Liver (tissue), 9 donors: Measurements from ENCODE around the gene RASSF7. TPM values are rescaled to one million over a fixed set of nuclear protein-coding genes. Genes with fewer than 3 reads are reported as not detected.

ENCODE experiments used
- DNase-seq: peaks from one replicate; pipeline ENCODE4 v3.0.0-alpha.2; 2017; ENCODE audit warnings: low spot score
- H3K27ac ChIP-seq, 2 donors: one replicate each; pipeline ENCODE4 v1.7.0; 2013; ENCODE audit warnings: inconsistent platforms in 2 of 2, low read length in 2 of 2, control low read depth in 1 of 2, low read depth in 1 of 2, mild to moderate bottlenecking in 1 of 2
- H3K27me3 ChIP-seq, 4 donors: one replicate each; pipeline versions ENCODE4 v1.6.1 to v1.7.0; 2013; ENCODE audit warnings: low read length in 3 of 4, inconsistent platforms in 1 of 4, mild to moderate bottlenecking in 1 of 4, moderate library complexity in 1 of 4; ENCODE audit not compliant: control insufficient read depth in 4 of 4, insufficient read depth in 4 of 4
- H3K36me3 ChIP-seq, 4 donors: one replicate each; pipeline versions ENCODE4 v1.6.1 to v1.7.0; 2013; ENCODE audit warnings: low read length in 3 of 4, mild to moderate bottlenecking in 3 of 4, low read depth in 1 of 4, moderate library complexity in 1 of 4; ENCODE audit not compliant: control insufficient read depth in 4 of 4, insufficient read depth in 3 of 4
- H3K4me1 ChIP-seq, 4 donors: one replicate each; pipeline versions ENCODE4 v1.6.1 to v1.7.0; 2013; ENCODE audit warnings: low read length in 3 of 4, mild to moderate bottlenecking in 3 of 4, moderate library complexity in 1 of 4; ENCODE audit not compliant: control insufficient read depth in 4 of 4, insufficient read depth in 4 of 4
- H3K4me3 ChIP-seq, 3 donors: one replicate each; pipeline versions ENCODE4 v1.6.1 to v1.7.0; 2013; ENCODE audit warnings: low read length in 3 of 3, control low read depth in 1 of 3, low read depth in 1 of 3, mild to moderate bottlenecking in 1 of 3
- H3K9ac ChIP-seq, 2 donors: one replicate each; pipeline ENCODE4 v1.7.0; 2013; ENCODE audit warnings: low read length in 2 of 2, mild to moderate bottlenecking in 2 of 2, moderate library complexity in 2 of 2, control low read depth in 1 of 2, low read depth in 1 of 2
- H3K9me3 ChIP-seq, 4 donors: one replicate each; pipeline versions ENCODE4 v1.6.1 to v1.7.0; 2013; ENCODE audit warnings: low read length in 3 of 4; ENCODE audit not compliant: control insufficient read depth in 4 of 4
- EGR1 ChIP-seq, 2 donors: IDR thresholded peaks; 2 replicates each; pipeline ENCODE4 v1.6.1; 2016 to 2018; ENCODE audit warnings: antibody characterized with exemption in 2 of 2, low read depth in 2 of 2
- FOXA2 ChIP-seq: IDR thresholded peaks from 2 replicates; pipeline ENCODE4 v1.6.1; 2016; ENCODE audit warnings: antibody characterized with exemption
- GABPA ChIP-seq, 2 donors: IDR thresholded peaks in 1 of 2; conservative IDR thresholded peaks in 1 of 2; 2 replicates each; pipeline ENCODE4 v1.6.1; 2016; ENCODE audit warnings: antibody characterized with exemption in 2 of 2, mild to moderate bottlenecking in 1 of 2, moderate library complexity in 1 of 2
- HNF4A ChIP-seq, 2 donors: conservative IDR thresholded peaks; 2 replicates each; pipeline ENCODE4 v1.6.1; 2016; ENCODE audit warnings: antibody characterized with exemption in 2 of 2, mild to moderate bottlenecking in 2 of 2
- HNF4G ChIP-seq: IDR thresholded peaks from 2 replicates; pipeline ENCODE4 v1.6.1; 2016; ENCODE audit warnings: antibody characterized with exemption
- JUND ChIP-seq, 2 donors: IDR thresholded peaks; 2 replicates each; pipeline ENCODE4 v1.6.1; 2016; ENCODE audit warnings: antibody characterized with exemption in 2 of 2
- NR2F2 ChIP-seq: IDR thresholded peaks from 2 replicates; pipeline ENCODE4 v1.6.1; 2016; ENCODE audit warnings: antibody characterized with exemption
- RAD21 ChIP-seq, 2 donors: IDR thresholded peaks; 2 replicates each; pipeline ENCODE4 v1.6.1; 2016; ENCODE audit warnings: antibody characterized with exemption in 2 of 2, mild to moderate bottlenecking in 2 of 2
- RXRA ChIP-seq, 2 donors: IDR thresholded peaks; 2 replicates each; pipeline ENCODE4 v1.6.1; 2017 to 2018; ENCODE audit warnings: antibody characterized with exemption in 2 of 2, mild to moderate bottlenecking in 1 of 2
- SP1 ChIP-seq: IDR thresholded peaks from 2 replicates; pipeline ENCODE4 v1.6.1; 2018; ENCODE audit warnings: antibody characterized with exemption, mild to moderate bottlenecking
- TAF1 ChIP-seq: conservative IDR thresholded peaks from 2 replicates; pipeline ENCODE4 v1.6.1; 2016; ENCODE audit warnings: antibody characterized with exemption, mild to moderate bottlenecking
- YY1 ChIP-seq: IDR thresholded peaks from 2 replicates; pipeline ENCODE4 v1.6.1; 2016; ENCODE audit warnings: antibody characterized with exemption, mild to moderate bottlenecking
- WGBS: extraction: QIAGEN DNeasy Blood & Tissue Kit; methylation state at CpG from one replicate; pipeline ENCODE4 v1.1.7; 2013; 5-methylcytosine and 5-hydroxymethylcytosine counted together
- polyA plus RNA-seq, 2 donors: library from polyadenylated mRNA; stranded (reverse) in 1 of 2; unstranded in 1 of 2; fragments of 200-250 nt in 1 of 2; fragments of >200 nt in 1 of 2; fragmentation: Nextera tagmentation in 1 of 2; extraction: Ambion mirVana in 1 of 2; gene quantifications; one replicate each; pipeline versions ENCODE4 v1.2.1 to v1.2.3, GENCODE V29; 2013 to 2015
- total RNA-seq, 2 donors: library from RNA; depleted of rRNA; stranded (reverse); fragments of >200 nt; gene quantifications; one replicate each; pipeline ENCODE4 v1.2.3, GENCODE V29; 2014
- TF ChIP-seq, protein P1 (sequence below): IDR thresholded peaks from 2 replicates; pipeline ENCODE4 v1.6.1; 2016; ENCODE audit warnings: antibody characterized with exemption
- TF ChIP-seq, protein P2 (sequence below): IDR thresholded peaks from 2 replicates; pipeline ENCODE4 v1.6.1; 2016; ENCODE audit warnings: antibody characterized with exemption
- TF ChIP-seq, protein P3 (sequence below): IDR thresholded peaks from 2 replicates; pipeline ENCODE4 v1.6.1; 2016; ENCODE audit warnings: antibody characterized with exemption, mild to moderate bottlenecking
- TF ChIP-seq, protein P4 (sequence below): IDR thresholded peaks from 2 replicates; pipeline ENCODE4 v1.6.1; 2016; ENCODE audit warnings: antibody characterized with exemption
- donor health status: healthy.
- donor health status: healthy.
- donor health status: healthy.
- donor health status: healthy.
- donor health status: healthy.

RASSF7 gene
- total and polyA plus RNA-seq, 4 donors = 11.5 to 50.4 (median 36.9) TPM

DNA sequence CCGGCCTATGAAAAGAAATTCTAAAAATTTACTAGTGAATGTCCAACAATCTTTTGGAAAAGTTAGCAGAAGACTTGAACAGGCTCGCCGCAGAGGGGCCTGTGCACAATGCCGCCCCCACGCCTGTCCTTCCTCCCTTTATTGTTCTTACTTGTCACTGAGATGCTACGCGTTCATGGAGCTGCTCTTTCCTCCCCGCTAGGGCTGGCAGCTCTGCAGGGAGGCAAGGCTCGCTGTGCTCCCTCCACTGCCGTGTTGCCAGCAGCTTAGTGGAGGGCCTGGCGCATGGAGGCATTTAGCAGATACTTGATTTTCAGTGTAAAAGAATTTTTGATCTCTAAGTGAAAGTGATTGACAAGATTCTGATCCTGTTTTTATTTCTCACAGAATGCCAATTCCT, 30.2 kb downstream of the RASSF7 start:
- Histone ChIP-seq H3K4me1 (peaks cover 11 to 25% (median 21%) of the 10 kb centered on the region in 4 donors), H3K27me3 (no peaks in the 10 kb centered on the region), H3K27ac (no peak overlapping the region), H3K9me3 (no peaks in the 10 kb centered on the region), H3K9ac (no peak overlapping the region), H3K4me3 (no peak overlapping the region), H3K36me3 (peaks cover 29 to 58% (median 40%) of the 10 kb centered on the region in 4 donors)
- DNase-seq = no peak
- no peak for TF ChIP-seq HNF4A (conservative IDR thresholded peaks at IDR 0.05)
- TF ChIP-seq NR2F2 = no peak
- no peak for TF ChIP-seq RXRA (IDR thresholded peaks at IDR 0.05)
- TF ChIP-seq SP1 = no peak
- TF ChIP-seq YY1 = no peak
- no peak for TF ChIP-seq HNF4G
- TF ChIP-seq, protein P1, sequence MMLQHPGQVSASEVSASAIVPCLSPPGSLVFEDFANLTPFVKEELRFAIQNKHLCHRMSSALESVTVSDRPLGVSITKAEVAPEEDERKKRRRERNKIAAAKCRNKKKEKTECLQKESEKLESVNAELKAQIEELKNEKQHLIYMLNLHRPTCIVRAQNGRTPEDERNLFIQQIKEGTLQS = no peak
- TF ChIP-seq TAF1 = no peak
- WGBS = 89% methylated on average over 11 of the region's 11 CpGs

DNA sequence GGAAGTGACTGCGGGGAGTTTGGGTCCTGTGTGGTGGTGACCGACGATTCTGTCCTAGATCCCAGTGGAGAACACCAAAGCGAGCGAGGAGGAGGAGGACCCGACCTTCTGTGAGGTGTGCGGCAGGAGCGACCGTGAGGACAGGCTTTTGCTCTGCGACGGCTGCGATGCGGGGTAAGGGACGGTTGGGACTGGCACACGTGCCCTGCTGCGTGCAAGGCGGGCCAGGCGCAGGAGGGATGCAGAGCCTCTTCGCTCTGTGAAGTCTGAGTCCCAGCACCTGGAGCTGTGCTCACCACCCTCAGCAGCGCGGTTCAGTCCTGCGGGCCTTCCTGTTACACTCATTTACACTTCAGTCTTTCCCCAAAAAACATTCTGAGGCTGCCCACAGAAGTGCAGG, 31.7 kb downstream of the RASSF7 start:
- H3K27me3 ChIP-seq = no peaks in the 10 kb centered on the region
- no peak overlapping the region for H3K9ac ChIP-seq
- DNase-seq = no peak
- H3K4me3 ChIP-seq = no peak overlapping the region
- 98% methylated on average over 22 of the region's 22 CpGs for WGBS
- peaks cover under 1 to 10% (median 7%) of the 10 kb centered on the region in 4 donors for H3K4me1 ChIP-seq
- no peak overlapping the region for H3K27ac ChIP-seq
- no peaks in the 10 kb centered on the region for H3K9me3 ChIP-seq
- TF ChIP-seq FOXA2 (no peak), EGR1 (IDR thresholded peaks at IDR 0.05; ENCODE audit: low read depth in 2 of 2) (no peak), GABPA (IDR thresholded peaks at IDR 0.05 in 1 of 2, conservative IDR thresholded peaks at IDR 0.05 in 1 of 2) (no peak), RXRA (IDR thresholded peaks at IDR 0.05) (no peak), HNF4A (conservative IDR thresholded peaks at IDR 0.05) (no peak), HNF4G (no peak), JUND (IDR thresholded peaks at IDR 0.05) (no peak), NR2F2 (no peak), RAD21 (IDR thresholded peaks at IDR 0.05) (no peak)
- TF ChIP-seq, protein P2, sequence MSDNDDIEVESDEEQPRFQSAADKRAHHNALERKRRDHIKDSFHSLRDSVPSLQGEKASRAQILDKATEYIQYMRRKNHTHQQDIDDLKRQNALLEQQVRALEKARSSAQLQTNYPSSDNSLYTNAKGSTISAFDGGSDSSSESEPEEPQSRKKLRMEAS = no peak
- TF ChIP-seq, protein P3, sequence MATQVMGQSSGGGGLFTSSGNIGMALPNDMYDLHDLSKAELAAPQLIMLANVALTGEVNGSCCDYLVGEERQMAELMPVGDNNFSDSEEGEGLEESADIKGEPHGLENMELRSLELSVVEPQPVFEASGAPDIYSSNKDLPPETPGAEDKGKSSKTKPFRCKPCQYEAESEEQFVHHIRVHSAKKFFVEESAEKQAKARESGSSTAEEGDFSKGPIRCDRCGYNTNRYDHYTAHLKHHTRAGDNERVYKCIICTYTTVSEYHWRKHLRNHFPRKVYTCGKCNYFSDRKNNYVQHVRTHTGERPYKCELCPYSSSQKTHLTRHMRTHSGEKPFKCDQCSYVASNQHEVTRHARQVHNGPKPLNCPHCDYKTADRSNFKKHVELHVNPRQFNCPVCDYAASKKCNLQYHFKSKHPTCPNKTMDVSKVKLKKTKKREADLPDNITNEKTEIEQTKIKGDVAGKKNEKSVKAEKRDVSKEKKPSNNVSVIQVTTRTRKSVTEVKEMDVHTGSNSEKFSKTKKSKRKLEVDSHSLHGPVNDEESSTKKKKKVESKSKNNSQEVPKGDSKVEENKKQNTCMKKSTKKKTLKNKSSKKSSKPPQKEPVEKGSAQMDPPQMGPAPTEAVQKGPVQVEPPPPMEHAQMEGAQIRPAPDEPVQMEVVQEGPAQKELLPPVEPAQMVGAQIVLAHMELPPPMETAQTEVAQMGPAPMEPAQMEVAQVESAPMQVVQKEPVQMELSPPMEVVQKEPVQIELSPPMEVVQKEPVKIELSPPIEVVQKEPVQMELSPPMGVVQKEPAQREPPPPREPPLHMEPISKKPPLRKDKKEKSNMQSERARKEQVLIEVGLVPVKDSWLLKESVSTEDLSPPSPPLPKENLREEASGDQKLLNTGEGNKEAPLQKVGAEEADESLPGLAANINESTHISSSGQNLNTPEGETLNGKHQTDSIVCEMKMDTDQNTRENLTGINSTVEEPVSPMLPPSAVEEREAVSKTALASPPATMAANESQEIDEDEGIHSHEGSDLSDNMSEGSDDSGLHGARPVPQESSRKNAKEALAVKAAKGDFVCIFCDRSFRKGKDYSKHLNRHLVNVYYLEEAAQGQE = no peak
- TF ChIP-seq, protein P1 = no peak
- TF ChIP-seq, protein P4, sequence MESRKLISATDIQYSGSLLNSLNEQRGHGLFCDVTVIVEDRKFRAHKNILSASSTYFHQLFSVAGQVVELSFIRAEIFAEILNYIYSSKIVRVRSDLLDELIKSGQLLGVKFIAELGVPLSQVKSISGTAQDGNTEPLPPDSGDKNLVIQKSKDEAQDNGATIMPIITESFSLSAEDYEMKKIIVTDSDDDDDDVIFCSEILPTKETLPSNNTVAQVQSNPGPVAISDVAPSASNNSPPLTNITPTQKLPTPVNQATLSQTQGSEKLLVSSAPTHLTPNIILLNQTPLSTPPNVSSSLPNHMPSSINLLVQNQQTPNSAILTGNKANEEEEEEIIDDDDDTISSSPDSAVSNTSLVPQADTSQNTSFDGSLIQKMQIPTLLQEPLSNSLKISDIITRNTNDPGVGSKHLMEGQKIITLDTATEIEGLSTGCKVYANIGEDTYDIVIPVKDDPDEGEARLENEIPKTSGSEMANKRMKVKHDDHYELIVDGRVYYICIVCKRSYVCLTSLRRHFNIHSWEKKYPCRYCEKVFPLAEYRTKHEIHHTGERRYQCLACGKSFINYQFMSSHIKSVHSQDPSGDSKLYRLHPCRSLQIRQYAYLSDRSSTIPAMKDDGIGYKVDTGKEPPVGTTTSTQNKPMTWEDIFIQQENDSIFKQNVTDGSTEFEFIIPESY = no peak
- peaks cover 29 to 66% (median 47%) of the 10 kb centered on the region in 4 donors for H3K36me3 ChIP-seq
